GM18858 (cell line): ENCODE results near the gene LGR5.

Experiments
- ATAC-seq: cut with Tn5 transposase; IDR thresholded peaks from one replicate; pipeline ENCODE4 v1.9.1; 2021; ENCODE audit not compliant: unreplicated experiment

LGR5 gene

DNA sequence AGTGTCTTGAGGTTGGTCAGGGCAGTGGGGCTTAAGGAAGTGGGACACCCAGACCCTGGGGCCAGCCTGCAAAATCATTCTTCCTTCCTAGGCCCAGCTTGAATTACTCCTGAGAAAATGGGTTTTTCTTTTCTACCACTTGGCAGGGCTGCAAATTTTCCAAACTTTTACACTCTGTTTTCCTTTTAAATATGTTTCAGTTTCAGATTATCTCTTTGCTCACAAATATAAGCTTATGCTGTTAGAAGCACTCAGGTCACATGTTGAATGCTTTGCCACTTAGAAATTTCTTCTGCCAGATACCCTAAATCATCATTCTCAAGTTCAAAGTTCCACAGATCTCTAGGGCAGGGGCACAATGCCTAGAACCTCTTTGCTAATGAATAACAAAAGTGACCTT lies 2.9 kb upstream of the LGR5 start:
- ATAC-seq = no peak

GRCh38 chr12:71438670-71439361 lies 782 bp upstream of the LGR5 start:
- no peak for ATAC-seq

DNA sequence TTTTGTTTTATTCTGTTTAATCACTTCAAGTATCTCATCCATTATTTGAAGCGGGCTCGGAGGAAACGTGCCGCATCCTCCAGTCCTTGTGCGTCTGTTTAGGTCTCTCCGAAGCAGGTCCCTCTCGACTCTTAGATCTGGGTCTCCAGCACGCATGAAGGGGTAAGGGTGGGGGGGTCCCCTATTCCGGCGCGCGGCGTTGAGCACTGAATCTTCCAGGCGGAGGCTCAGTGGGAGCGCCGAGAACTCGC lies 311 bp upstream of the LGR5 start:
- ATAC-seq = no peak

DNA sequence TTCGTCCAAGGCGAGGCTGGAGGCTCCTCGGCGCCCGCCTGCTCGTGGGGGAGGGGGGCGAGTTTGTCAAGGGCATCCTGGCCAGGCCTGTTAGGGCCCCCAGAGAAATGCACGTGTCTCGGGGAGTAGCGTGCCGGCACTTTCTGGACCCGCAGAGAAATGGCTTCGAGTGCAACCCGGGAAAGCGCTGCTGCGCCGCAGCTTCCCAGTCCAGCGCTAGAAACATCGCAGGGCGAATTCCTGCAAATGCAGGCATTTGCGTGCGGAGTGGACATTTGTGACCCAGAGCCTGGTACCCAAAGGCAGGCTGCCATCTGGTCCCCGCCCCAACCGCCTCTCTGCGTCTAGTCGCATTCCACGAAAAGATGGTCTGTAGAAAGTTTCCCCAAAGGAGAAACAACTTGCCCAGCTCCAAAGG lies 756 bp downstream of the LGR5 start:
- no peak for ATAC-seq

DNA sequence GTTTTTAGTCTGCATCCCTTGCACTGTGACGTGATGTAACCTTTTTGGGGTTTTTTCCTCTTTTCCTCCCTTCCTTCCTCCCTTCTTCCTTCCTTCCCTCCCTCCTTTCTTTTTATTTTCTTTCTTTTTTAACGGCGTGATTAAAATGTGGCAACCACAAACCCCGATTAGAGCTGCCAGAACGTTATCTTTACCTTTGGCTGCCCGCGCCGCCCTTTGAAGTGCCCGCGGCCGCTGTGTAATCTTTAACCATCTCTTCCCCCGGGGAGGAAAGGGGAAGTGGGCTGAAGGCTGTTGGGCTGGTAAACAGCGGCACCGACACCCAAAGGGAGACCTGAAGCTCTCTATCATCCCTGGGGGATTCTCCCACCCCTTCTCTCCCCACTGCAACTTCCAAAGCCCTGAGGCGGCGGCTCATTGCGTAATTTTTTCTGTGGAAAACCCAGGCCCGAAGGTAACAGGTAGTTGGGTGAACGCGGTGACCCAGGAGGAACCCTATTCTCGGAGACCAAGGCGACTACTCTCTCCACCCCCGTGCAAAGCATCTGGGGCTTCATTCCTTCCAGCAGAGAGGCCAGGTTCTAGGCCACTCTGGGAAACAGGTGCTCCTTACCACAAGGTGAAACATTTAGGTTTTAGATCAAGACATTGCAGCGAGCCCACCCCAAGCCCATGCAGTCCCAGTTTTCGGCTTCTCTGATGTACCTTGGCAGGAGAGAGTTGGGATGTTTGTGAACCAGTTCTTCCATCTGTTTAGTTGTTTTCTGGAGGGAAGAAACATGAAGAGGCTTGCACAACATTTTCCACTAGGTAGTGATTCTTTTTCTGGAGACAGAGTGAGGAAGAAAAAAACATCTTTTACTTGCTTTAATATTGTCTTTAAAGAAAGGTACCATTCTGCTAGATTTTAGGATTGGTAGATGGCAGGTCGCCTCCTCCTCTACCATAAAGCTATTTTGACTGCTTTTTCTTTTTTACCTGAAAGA lies 1.5 kb downstream of the LGR5 start:
- no peak for ATAC-seq

- ATAC-seq = no peak
These were observed 2.4 kb downstream of the LGR5 start for GRCh38 chr12:71441836-71442566.

GRCh38 chr12:71442567-71442931 lies 3.0 kb downstream of the LGR5 start:
- no peak for ATAC-seq

GRCh38 chr12:71445071-71445470 lies 5.5 kb downstream of the LGR5 start:
- no peak for ATAC-seq

GRCh38 chr12:71447691-71448132 lies 8.1 kb downstream of the LGR5 start:
- no peak for ATAC-seq

- ATAC-seq = no peak
These were observed 8.6 kb downstream of the LGR5 start for GRCh38 chr12:71448150-71448581.

GRCh38 chr12:71449373-71450070 lies 9.9 kb downstream of the LGR5 start:
- ATAC-seq = no peak

DNA sequence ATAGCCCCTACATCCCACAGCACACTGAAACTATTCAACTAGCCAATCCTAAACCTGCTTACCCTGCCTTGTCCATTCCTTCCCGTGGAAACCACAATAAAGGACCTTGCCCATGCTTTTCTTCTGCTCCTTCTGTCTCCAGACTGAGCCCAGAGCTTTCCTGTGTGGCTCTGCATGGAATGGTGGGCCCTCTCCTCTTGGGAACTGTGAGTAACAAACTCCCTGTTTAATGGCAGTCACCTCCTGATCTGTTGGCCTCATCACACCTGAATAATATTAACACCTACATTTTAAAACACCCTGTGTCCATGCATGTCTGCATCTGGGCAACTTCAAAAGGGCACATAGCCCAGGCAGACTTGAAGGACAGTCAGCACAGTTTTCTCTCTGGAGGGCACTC lies 12.4 kb downstream of the LGR5 start:
- ATAC-seq = no peak

- ATAC-seq = no peak
These were observed 15.6 kb downstream of the LGR5 start for GRCh38 chr12:71455028-71455737.

DNA sequence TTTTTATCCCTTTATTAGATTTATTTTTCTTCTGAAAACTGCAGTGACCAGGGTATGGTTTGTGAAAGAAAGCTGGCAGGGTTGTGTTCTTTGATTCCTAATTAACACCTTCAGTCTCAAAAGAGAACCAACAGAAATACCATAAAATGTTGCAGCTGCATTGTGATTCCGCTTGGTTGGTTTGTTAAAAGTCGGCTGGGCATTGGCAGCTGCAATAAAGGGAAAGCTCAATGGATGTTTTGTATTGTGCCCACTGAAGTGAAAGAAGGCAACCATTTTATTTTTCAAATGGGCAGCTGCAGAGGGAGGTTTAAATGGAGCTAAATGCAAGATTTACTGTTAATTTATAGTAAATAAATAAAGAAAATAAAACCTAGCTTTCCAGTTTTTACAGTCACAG lies 16.7 kb downstream of the LGR5 start:
- no peak for ATAC-seq

- ATAC-seq = no peak
These were observed 17.4 kb downstream of the LGR5 start for GRCh38 chr12:71456990-71457389.

DNA sequence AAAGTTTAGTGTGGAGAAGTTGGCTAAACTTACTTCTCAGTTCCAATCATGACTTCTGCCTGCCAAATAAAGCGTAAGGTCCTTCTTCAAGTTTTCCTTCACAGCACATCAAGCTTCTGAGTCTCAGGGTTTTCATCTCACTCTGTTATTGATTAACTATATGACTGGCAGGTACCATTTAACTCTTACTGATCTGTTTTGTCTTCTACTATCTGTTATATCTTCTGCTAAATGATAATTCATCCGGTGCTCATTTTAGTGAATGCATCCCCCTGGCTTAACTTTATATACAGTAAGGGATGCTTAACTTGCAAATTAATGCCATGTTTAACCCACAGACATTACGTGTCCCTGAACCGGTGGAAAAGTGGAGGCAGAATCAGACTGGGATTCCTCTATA lies 20.7 kb downstream of the LGR5 start:
- ATAC-seq = no peak

- no peak for ATAC-seq
These were observed 21.4 kb downstream of the LGR5 start for GRCh38 chr12:71460850-71461609.

GRCh38 chr12:71461787-71462328 lies 22.3 kb downstream of the LGR5 start:
- ATAC-seq = no peak

DNA sequence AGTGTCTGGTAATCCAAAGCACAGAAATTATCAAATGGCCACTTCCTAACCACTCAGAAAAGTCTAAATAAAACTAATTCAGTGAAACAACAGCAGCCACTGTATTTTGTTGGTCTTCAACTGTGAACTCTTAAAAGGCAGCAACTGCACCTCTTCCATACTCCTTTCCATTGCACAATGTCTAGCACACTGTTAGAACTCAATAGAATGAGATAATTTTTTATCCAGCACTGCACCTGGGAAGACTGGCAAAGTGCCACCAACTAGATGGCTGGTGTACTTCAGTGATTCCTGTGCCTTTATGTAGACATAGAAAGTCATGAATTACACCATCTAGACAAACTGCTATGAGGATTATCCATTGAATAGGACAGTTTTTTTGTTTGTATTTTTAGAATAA lies 26.2 kb downstream of the LGR5 start:
- ATAC-seq = no peak
